Parathyroid adenoma (tissue), 2 donors: ENCODE results near the gene INMT.

Source experiments
- H2AFZ ChIP-seq: fragments of 300-600 bp; sonication (generic); one replicate; pipeline ENCODE4 v1.7.0; 2017; ENCODE audit warnings: antibody characterized with exemption, mild to moderate bottlenecking
- H3K27ac ChIP-seq: fragments of 300-600 bp; sonication (generic); one replicate; pipeline ENCODE4 v1.7.0; 2017
- H3K27me3 ChIP-seq: fragments of 300-600 bp; sonication (generic); one replicate; pipeline ENCODE4 v1.7.0; 2017; ENCODE audit warnings: low read length; ENCODE audit not compliant: control insufficient read depth, insufficient read depth
- H3K36me3 ChIP-seq: fragments of 300-600 bp; sonication (generic); one replicate; pipeline ENCODE4 v1.7.0; 2017; ENCODE audit warnings: low read length; ENCODE audit not compliant: control insufficient read depth, insufficient read depth
- H3K4me1 ChIP-seq: fragments of 300-600 bp; sonication (generic); one replicate; pipeline ENCODE4 v1.7.0; 2017; ENCODE audit warnings: control low read depth
- H3K4me2 ChIP-seq: fragments of 300-600 bp; sonication (generic); one replicate; pipeline ENCODE4 v1.7.0; 2017; ENCODE audit warnings: low read length
- H3K4me3 ChIP-seq: fragments of 300-600 bp; sonication (generic); one replicate; pipeline ENCODE4 v1.7.0; 2017; ENCODE audit warnings: low read depth, low read length
- H3K79me2 ChIP-seq: fragments of 300-600 bp; sonication (generic); one replicate; pipeline ENCODE4 v1.7.0; 2017; ENCODE audit warnings: control low read depth
- H3K9ac ChIP-seq: fragments of 300-600 bp; sonication (generic); one replicate; pipeline ENCODE4 v1.7.0; 2017; ENCODE audit warnings: mild to moderate bottlenecking
- H3K9me3 ChIP-seq: fragments of 300-600 bp; sonication (generic); one replicate; pipeline ENCODE4 v1.7.0; 2017; ENCODE audit warnings: low read length; ENCODE audit not compliant: control insufficient read depth
- TF ChIP-seq, protein P1 (sequence below): fragments of 300-600 bp; sonication (generic); IDR thresholded peaks from one replicate; pipeline ENCODE4 v1.7.0; 2017; ENCODE audit warnings: antibody characterized with exemption, mild to moderate bottlenecking
- donor health status: primary hyperparathyroidism.

The INMT gene

DNA sequence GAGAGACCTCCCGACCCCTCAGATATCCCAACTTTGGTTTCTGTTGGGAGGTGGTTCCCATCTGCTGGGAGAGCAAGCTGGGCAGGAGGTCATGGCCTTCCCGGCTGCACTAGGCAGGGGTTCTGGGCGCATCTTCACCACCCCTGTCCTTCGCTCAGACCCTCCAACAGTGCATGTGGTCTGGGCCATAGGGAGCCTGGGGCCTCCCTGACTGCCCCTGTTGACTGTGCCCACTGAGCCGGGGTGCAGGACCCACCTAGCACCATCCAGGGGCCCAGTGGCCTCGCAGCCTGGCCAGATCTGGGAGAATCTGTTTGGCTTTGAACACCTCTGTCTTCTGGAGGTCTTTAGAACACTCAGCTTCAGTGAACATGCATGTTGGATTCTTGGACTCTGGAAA lies 18.7 kb upstream of the INMT start:
- H3K27me3 ChIP-seq, result no peaks in the 10 kb centered on the region
- no peak overlapping the region for H2AFZ ChIP-seq
- H3K4me3 ChIP-seq, result no peak overlapping the region
- no peaks in the 10 kb centered on the region for H3K9me3 ChIP-seq
- H3K79me2 ChIP-seq, result no peaks in the 10 kb centered on the region
- TF ChIP-seq, protein P1, sequence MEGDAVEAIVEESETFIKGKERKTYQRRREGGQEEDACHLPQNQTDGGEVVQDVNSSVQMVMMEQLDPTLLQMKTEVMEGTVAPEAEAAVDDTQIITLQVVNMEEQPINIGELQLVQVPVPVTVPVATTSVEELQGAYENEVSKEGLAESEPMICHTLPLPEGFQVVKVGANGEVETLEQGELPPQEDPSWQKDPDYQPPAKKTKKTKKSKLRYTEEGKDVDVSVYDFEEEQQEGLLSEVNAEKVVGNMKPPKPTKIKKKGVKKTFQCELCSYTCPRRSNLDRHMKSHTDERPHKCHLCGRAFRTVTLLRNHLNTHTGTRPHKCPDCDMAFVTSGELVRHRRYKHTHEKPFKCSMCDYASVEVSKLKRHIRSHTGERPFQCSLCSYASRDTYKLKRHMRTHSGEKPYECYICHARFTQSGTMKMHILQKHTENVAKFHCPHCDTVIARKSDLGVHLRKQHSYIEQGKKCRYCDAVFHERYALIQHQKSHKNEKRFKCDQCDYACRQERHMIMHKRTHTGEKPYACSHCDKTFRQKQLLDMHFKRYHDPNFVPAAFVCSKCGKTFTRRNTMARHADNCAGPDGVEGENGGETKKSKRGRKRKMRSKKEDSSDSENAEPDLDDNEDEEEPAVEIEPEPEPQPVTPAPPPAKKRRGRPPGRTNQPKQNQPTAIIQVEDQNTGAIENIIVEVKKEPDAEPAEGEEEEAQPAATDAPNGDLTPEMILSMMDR, result no peak
- H3K36me3 ChIP-seq, result no peaks in the 10 kb centered on the region
- no peak overlapping the region for H3K4me2 ChIP-seq
- no peak overlapping the region for H3K27ac ChIP-seq
- no peaks in the 10 kb centered on the region for H3K4me1 ChIP-seq
- no peak overlapping the region for H3K9ac ChIP-seq

DNA sequence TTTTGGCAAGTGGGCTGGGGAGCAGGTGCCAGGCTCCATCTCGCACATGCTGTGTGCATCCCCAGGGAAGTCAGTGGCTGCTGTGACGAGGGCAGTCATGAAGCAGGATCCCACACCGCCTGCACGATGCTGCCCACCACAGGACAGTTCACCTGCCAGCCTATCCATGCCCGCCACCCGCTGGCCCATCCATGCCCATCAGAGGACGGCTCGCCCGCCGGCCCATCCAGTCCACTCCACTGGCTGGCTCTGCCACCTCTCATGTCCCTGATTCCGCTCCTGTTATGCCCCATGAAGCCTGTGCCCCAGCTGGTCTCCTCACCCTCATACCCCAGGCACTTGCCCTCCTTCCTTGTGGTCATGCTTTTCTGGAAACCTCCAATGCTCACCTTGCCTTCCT lies 18.2 kb upstream of the INMT start:
- TF ChIP-seq, protein P1, result no peak

DNA sequence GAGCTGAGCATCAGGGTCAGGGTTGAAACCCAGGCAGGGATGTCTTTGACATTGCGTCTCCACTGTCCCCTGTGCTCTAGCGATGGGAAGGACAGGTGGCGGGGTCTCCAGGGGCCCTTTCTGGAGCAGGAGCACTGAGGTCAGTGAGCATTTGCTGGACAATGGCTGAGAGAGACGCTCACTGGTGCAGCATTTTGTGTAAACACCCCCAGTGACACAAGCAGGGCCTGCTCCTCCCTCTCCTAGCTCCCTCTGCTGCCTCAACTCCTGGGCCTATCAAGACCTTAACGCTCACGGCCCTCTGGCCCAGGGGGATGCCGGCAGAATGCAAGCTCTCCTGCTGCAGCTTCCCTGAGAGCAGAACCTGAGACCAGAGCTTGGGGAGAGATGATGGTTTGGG lies 17.4 kb upstream of the INMT start:
- Histone ChIP-seq H3K4me2 (no peak overlapping the region), H3K9ac (no peak overlapping the region), H3K36me3 (no peaks in the 10 kb centered on the region), H3K9me3 (no peaks in the 10 kb centered on the region), H3K4me3 (no peak overlapping the region), H3K4me1 (no peaks in the 10 kb centered on the region), H3K27ac (no peak overlapping the region), H3K79me2 (no peaks in the 10 kb centered on the region), H3K27me3 (no peaks in the 10 kb centered on the region), H2AFZ (no peak overlapping the region)
- TF ChIP-seq, protein P1, result no peak

More for the DNA sequence above, 18.2 kb upstream of the INMT start:
- H3K36me3 ChIP-seq, result no peaks in the 10 kb centered on the region
- no peaks in the 10 kb centered on the region for H3K4me1 ChIP-seq
- H3K4me3 ChIP-seq, result no peak overlapping the region
- H3K9ac ChIP-seq, result no peak overlapping the region
- no peak overlapping the region for H2AFZ ChIP-seq
- no peak overlapping the region for H3K4me2 ChIP-seq
- H3K79me2 ChIP-seq, result no peaks in the 10 kb centered on the region
- no peaks in the 10 kb centered on the region for H3K27me3 ChIP-seq
- no peaks in the 10 kb centered on the region for H3K9me3 ChIP-seq
- no peak overlapping the region for H3K27ac ChIP-seq

DNA sequence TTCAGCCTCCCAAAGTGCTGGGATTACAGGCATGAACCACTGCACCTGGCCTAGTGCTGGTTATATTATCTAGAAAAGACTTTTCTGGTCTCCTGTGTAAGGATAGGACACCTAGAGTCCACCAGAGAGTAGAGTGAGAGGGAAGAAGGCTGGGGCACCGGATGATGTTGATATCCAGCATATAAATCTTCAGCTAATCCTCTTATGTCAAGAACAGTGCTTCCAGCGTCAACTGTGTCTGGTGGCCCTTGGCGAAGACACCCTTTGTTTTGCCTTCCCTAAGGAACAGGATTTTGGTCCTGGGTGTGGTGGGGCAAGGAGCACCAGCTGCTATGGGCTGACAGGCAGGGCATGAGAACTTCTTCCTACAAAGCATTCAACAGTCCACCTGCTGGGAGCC lies 16.3 kb upstream of the INMT start:
- no peak overlapping the region for H3K4me2 ChIP-seq

DNA sequence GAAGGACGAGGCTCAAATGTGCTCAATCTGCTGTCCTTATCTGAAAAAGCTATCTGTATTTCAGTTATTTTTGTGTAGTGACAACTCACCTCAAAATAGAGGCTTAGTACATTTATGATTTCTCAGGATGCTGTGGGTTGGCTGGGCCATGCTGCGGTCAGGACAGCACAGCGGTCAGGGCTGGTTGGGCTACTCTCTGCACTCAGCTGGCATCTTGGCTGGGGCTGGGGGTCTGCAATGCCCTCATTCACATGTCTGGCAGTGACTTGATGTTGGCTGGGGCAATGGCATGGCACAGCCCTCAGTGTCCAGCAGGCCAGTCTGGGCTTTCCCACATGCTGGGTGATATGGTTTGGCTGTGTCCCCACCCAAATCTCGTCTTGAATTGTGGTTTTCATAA lies 15.6 kb upstream of the INMT start:
- no peak overlapping the region for H2AFZ ChIP-seq

More for the DNA sequence above, 16.3 kb upstream of the INMT start:
- no peak overlapping the region for H3K27ac ChIP-seq
- no peak overlapping the region for H3K9ac ChIP-seq
- no peaks in the 10 kb centered on the region for H3K36me3 ChIP-seq
- H3K27me3 ChIP-seq, result no peaks in the 10 kb centered on the region
- H3K4me3 ChIP-seq, result no peak overlapping the region
- TF ChIP-seq, protein P1, result no peak
- no peak overlapping the region for H2AFZ ChIP-seq
- no peaks in the 10 kb centered on the region for H3K79me2 ChIP-seq
- H3K9me3 ChIP-seq, result no peaks in the 10 kb centered on the region
- no peaks in the 10 kb centered on the region for H3K4me1 ChIP-seq

More for the DNA sequence above, 15.6 kb upstream of the INMT start:
- no peaks in the 10 kb centered on the region for H3K79me2 ChIP-seq
- no peak overlapping the region for H3K4me3 ChIP-seq
- no peaks in the 10 kb centered on the region for H3K27me3 ChIP-seq
- H3K27ac ChIP-seq, result no peak overlapping the region
- H3K4me2 ChIP-seq, result no peak overlapping the region
- no peak overlapping the region for H3K9ac ChIP-seq
- H3K36me3 ChIP-seq, result no peaks in the 10 kb centered on the region
- TF ChIP-seq, protein P1, result no peak
- H3K9me3 ChIP-seq, result no peaks in the 10 kb centered on the region
- no peaks in the 10 kb centered on the region for H3K4me1 ChIP-seq
